GM12864 (cell line): Measurements from ENCODE around the gene UCK1.

Experiments
- DNase-seq: peaks from one replicate; pipeline ENCODE4 v3.0.0-alpha.2; 2011; ENCODE audit warnings: low read depth
- H3K4me3 ChIP-seq: 2 replicates; pipeline ENCODE4 v1.5.1; 2011; ENCODE audit warnings: mild to moderate bottlenecking, low read depth, low read length, control low read depth
- TF ChIP-seq, protein P1 (sequence below): IDR thresholded peaks from 2 replicates; pipeline ENCODE4 v1.5.1; 2011; ENCODE audit warnings: low read depth, mild to moderate bottlenecking, moderate library complexity, low read length, control low read depth, inconsistent platforms; ENCODE audit errors: missing control alignments

Gene UCK1

DNA sequence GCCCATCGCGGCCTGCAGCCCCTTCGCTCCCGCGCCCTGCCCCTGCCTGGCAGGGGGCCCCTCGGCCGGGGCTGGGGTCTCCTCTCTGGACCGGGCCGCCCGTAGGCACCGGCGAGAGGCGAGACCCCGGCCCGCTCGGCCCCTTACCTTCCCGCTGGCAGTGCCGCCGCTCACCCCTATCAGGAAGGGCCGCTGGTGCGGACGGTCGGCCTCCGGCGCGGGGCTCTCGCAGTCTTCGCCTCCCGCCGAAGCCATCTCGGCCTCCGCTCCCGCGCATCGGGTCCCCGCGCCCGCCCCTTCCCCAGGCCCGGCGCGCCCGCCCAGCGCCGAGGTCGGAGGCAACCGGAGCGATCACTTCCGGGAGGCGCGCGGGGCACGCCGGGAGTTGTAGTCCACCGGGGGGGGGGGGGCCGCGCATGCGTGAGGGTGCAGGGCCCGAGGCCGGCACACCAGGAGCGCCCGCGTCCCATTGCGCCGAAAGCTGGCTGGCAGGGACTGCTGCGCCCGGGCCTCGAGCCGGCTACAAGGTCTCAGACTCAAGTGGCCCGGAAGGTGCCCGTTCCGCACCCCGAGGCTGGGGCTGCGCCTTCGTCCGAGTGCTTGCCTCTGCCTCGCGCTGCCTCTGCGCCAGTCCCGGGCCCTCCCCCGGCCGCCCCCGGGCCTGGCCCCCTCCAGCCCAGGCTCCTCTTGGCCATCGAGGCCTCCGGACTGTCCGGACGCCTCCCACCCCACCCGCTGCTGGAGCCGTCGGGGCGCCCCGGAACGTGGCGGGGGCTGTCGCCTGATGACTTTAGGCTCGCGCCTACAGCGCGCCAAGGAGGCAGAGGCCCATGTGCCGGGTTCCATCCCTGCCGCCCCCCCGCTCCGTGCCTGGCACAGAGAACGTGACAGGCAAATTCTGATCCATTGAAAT lies at the start of gene UCK1:
Gene UCK1, minus strand, starts transcription at position 344 of the 913 bp plus-strand sequence. Its CDS starts 89 bp downstream, at position 255.
- TF ChIP-seq, protein P1, sequence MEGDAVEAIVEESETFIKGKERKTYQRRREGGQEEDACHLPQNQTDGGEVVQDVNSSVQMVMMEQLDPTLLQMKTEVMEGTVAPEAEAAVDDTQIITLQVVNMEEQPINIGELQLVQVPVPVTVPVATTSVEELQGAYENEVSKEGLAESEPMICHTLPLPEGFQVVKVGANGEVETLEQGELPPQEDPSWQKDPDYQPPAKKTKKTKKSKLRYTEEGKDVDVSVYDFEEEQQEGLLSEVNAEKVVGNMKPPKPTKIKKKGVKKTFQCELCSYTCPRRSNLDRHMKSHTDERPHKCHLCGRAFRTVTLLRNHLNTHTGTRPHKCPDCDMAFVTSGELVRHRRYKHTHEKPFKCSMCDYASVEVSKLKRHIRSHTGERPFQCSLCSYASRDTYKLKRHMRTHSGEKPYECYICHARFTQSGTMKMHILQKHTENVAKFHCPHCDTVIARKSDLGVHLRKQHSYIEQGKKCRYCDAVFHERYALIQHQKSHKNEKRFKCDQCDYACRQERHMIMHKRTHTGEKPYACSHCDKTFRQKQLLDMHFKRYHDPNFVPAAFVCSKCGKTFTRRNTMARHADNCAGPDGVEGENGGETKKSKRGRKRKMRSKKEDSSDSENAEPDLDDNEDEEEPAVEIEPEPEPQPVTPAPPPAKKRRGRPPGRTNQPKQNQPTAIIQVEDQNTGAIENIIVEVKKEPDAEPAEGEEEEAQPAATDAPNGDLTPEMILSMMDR = no peak
- H3K4me3 ChIP-seq = peak within 1 kb of the TSS; percentile 91
- peak; percentile 41 for DNase-seq

DNA sequence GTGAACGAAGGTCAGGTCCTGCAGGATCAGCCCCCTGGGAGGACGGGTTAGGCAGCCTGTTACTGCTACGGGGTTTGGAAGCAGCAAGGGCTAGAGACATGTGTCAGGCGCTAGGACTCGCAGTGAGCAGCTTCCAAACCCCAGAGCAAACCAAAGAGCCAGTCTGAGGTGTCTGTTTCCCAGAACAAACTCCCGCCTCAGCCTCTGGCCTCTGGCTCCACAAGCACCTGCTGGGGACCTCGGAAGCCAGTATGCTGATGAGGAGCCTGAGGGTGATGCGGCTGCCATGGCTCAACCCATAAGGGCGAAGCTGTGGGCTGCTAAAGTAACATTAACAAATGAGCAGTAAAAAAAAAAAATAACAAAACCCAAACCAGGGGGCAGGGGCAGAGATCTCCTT lies 49.3 kb upstream of the UCK1 start:
- no peak overlapping the region for H3K4me3 ChIP-seq
- DNase-seq = no peak
- TF ChIP-seq, protein P1 = no peak

DNA sequence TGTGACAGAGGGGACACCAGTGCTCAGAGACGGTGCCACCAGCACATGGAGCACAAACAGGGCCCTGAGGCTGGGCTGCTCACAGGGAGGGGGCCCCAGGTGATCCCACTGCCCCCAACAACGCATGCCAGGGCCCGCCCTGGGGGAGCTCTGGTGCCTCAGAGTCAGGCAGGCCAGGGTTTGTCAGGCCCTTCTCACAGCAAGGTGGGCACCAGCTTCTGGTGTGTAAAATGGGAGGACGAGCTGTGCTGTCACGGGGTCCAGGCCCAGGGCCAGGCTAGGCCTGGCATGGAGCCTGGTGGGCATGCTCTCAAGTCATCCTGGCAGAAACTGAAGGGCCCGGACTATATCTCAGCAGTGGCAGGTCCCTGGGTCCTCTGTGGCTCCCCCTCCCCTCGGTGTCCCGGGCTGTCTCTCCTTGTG lies 48.7 kb upstream of the UCK1 start:
- no peak for DNase-seq
- no peak overlapping the region for H3K4me3 ChIP-seq
- TF ChIP-seq, protein P1 = no peak

DNA sequence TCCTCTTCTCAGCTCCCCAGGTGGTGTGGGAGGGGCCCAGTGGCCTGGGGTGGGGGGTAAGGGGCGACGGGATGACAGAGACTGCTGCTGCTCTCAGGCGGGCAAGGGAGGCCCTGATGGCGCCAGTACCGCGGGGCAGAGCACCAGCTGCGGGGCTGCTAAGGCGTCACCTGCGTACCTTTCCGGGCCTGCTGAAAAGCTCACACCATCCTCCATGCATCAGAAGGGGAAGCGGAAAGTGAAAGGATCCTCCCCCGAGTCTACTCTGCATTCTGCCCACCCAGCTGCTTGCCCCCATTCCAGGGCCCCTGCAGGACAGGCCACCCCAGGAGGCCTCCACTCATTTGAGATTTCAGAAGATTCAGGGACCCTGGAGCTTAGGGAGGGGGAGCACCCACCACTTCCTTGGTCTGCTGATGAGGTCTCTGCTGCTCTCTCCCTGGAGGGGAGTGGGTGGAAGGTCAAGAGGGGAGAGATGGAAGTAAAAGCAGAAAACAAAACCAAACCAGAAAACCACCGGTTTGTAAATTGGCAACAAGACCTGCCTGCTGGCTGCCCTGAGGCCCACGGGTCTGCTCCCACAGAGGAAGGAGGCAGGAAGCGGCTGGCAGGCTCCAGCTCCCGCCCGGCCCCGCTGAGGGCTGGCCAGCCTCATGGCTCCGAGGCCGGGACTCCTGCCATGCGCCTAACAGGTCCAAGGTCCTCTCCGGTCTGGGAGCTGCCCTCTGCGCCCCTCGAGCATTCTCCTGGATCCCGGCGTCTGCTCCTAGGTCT lies 47.9 kb upstream of the UCK1 start:
- no peak overlapping the region for H3K4me3 ChIP-seq
- DNase-seq = peak; percentile 25
- TF ChIP-seq, protein P1 = no peak

DNA sequence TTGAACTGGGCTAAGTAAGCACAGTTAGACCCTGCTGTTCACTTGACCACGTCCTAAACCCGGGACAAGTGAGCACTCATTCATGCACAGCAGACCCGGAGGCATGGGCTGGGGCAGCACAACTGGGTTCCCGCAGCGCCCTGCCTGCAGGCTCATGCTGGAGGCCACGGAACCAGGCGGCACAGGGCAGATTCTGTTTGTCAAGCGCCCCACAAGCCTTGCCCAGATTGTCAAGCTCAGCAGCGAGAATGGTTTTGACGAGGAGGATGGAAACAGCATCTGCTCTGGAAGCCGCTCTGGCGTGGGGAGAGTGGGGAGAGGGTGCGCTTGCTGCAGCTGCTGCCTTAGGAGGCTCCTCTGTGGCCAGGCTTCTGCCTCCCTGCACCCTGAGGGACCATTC lies 47.0 kb upstream of the UCK1 start:
- TF ChIP-seq, protein P1 = no peak
- no peak overlapping the region for H3K4me3 ChIP-seq

DNA sequence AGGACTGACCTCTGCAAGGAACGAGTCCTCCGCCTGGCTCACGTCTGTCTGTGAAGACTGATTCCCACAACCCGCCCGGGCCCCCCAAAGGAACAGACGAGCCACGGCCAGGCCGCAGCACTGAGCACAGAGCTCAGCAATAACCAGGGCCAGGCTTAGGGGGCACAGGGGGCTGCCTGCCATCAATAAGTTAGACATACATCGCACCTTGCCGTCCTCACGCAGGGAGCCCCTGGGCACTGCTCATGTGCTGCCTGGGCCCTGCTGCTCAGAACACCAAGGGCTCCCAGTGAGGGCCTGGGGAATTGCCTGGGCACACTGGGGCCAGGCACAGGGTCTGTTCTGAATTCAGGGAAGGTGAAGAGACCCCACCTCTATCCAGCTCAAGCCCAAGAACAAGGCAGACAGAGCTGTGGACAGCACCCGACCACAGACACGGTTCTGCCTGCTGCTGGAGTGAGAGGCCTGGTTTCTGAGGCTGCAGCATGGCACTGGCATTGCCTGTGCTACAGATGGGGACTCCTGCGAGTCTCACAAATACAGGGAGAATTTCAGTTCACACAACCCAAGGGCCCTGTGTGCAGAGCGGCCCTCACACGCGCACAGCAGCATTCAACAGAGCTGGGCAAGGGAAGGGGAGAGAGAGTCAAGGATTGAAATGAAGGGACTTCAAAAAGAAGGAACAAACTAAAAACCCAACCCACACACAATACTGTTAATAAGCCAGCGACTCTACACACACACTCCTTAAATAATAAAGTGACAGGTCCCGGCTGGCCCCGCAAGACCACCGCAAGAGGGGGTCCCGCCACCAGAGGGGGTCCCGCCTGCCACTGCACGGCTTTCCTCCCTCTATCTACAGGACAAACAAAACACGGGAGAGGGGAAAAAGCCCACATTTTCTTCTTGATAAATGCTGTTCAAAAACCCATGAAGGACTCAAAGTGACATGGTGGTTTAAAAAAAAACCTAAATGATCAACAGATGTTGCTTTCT lies 46.2 kb upstream of the UCK1 start:
- TF ChIP-seq, protein P1 = no peak
- no peak for DNase-seq
- H3K4me3 ChIP-seq = no peak overlapping the region

More for the DNA sequence above, 47.0 kb upstream of the UCK1 start:
- DNase-seq = no peak
